Ovary (tissue), 3 donors: ENCODE data around the gene PHLDB2.

Experiments
- CTCF ChIP-seq, 3 donors: fragments of 450-650 bp in 2 of 3; fragments of 200-600 bp in 1 of 3; IDR thresholded peaks; one replicate each; pipeline versions ENCODE4 v1.5.1 to v1.8.0; 2016 to 2022; ENCODE audit warnings: antibody characterized with exemption in 3 of 3, mild to moderate bottlenecking in 1 of 3
- EP300 ChIP-seq: sonication (generic); formaldehyde crosslinking; IDR thresholded peaks from one replicate; pipeline ENCODE4 v1.6.1; 2017; ENCODE audit warnings: antibody characterized with exemption
- POLR2A ChIP-seq: fragments of 450-650 bp; IDR thresholded peaks from one replicate; pipeline ENCODE4 v1.6.1; 2017; ENCODE audit warnings: antibody characterized with exemption, mild to moderate bottlenecking, moderate library complexity
- donor health status: DM: no; HTN: no; CAD: no.

GRCh38 chr3:111846717-111847116 is 12.3 kb upstream of the PHLDB2 start:
- TF ChIP-seq CTCF (IDR thresholded peaks at IDR 0.05) (no peak), POLR2A (no peak), EP300 (no peak)
